Upper lobe of left lung (tissue), 4 donors: Measurements from ENCODE around the gene C11orf91.

Experiments
- EP300 ChIP-seq, 4 donors: sonication (generic); formaldehyde crosslinking; IDR thresholded peaks; one replicate each; pipeline ENCODE4 v1.5.1; 2017; ENCODE audit warnings: antibody characterized with exemption in 4 of 4, control low read depth in 2 of 4
- POLR2AphosphoS5 ChIP-seq, 2 donors: sonication (generic); formaldehyde crosslinking; IDR thresholded peaks; one replicate each; pipeline ENCODE4 v1.5.1; 2017; ENCODE audit warnings: antibody characterized with exemption in 2 of 2
- TF ChIP-seq, protein P1 (sequence below), 6 experiments: fragments of 450-650 bp in 4 of 6; fragments of 200-600 bp in 2 of 6; sonication (generic) in 2 of 6; IDR thresholded peaks; one replicate each; pipeline ENCODE4 v1.5.1; 2016 to 2019; ENCODE audit warnings: antibody characterized with exemption in 6 of 6

DNA sequence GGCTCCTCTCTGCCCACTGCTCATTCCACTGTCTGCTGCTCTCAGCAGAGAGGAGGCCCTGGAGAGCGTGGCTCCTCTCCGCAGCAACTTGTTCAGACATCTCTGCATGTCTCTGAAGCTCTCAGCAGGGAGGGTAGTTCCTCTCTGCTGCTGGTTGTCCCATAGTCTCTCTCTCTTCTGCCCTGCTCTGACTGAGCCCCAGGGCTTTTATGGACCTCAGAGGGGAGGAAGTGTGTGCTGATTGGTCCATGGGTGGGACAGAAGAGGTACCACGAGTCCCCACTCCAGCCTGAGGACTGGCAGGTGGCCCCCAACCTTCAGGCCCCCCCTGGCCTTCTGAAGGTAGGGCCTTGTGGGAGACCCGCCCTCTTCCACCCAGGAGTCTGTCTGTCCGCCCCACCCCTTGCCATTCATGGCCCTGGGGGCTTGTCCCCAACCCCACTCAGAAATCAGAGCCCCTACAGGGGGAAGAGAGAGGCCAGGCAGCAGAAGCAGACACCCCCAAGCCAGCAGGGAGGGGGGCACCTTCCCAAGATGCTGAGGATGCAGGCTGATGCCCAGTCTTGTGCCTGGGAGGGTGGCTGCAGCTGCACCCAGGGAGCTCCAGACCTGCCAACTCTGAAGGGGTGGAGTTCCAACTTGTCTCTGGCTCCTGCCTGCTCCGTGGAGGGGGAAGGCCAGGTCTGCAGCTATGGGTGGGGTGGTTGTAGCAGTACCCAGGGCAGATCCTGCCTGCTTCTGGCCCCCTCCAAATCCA lies 35.1 kb downstream of the C11orf91 start:
- TF ChIP-seq EP300 (IDR thresholded peaks at IDR 0.05) = no peak
- TF ChIP-seq, protein P1, sequence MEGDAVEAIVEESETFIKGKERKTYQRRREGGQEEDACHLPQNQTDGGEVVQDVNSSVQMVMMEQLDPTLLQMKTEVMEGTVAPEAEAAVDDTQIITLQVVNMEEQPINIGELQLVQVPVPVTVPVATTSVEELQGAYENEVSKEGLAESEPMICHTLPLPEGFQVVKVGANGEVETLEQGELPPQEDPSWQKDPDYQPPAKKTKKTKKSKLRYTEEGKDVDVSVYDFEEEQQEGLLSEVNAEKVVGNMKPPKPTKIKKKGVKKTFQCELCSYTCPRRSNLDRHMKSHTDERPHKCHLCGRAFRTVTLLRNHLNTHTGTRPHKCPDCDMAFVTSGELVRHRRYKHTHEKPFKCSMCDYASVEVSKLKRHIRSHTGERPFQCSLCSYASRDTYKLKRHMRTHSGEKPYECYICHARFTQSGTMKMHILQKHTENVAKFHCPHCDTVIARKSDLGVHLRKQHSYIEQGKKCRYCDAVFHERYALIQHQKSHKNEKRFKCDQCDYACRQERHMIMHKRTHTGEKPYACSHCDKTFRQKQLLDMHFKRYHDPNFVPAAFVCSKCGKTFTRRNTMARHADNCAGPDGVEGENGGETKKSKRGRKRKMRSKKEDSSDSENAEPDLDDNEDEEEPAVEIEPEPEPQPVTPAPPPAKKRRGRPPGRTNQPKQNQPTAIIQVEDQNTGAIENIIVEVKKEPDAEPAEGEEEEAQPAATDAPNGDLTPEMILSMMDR (IDR thresholded peaks at IDR 0.05) = no peak
- TF ChIP-seq POLR2AphosphoS5 (IDR thresholded peaks at IDR 0.05) = no peak
